Measurements from ENCODE around the gene MCM10.

The MCM10 gene

GRCh38 chr10:13247246-13247645 lies 85.9 kb downstream of the MCM10 start:
- no peak overlapping the region for H3K18ac ChIP-seq (ENCODE audit: low read length)
- no peaks in the 10 kb centered on the region for H3K79me2 ChIP-seq (ENCODE audit: control insufficient read depth, insufficient read depth, low read length, poor library complexity)
- H4K91ac ChIP-seq (ENCODE audit: low read depth, low read length) = no peak overlapping the region
- no peaks in the 10 kb centered on the region for H3K4me1 ChIP-seq (ENCODE audit: control insufficient read depth in 1 of 2, insufficient read depth in 2 of 2, low read length in 2 of 2)
- no peak overlapping the region for H2BK120ac ChIP-seq (ENCODE audit: insufficient read depth, low read length, poor library complexity)
- no peaks in the 10 kb centered on the region for H3K79me1 ChIP-seq (ENCODE audit: low read length)
- WGBS (ENCODE audit: extremely low coverage, insufficient coverage, insufficient read length) = no CpG with 5 or more reads among the region's 9 CpGs
- H3K9ac ChIP-seq (ENCODE audit: low read length) = no peak overlapping the region
- no peaks in the 10 kb centered on the region for H3K9me3 ChIP-seq (ENCODE audit: insufficient read depth, low read depth, low read length)
- no peak overlapping the region for H3K4ac ChIP-seq (ENCODE audit: low read depth, low read length)
- no peak overlapping the region for H3K4me2 ChIP-seq (ENCODE audit: low read length)
- no peak overlapping the region for H4K8ac ChIP-seq (ENCODE audit: low read depth, low read length)
- DNase-seq = no peak
- H3K27me3 ChIP-seq (ENCODE audit: insufficient read depth, low read length) = no peaks in the 10 kb centered on the region
- no peak overlapping the region for H3K4me3 ChIP-seq (ENCODE audit: low read depth, low read length)
- no peaks in the 10 kb centered on the region for H3K36me3 ChIP-seq (ENCODE audit: control insufficient read depth in 1 of 2, insufficient read depth in 2 of 2, low read length in 2 of 2)
- no peak overlapping the region for H2AK5ac ChIP-seq (ENCODE audit: low read length)
- no peak overlapping the region for H3K27ac ChIP-seq (ENCODE audit: low read depth, low read length)
- H3K23ac ChIP-seq (ENCODE audit: low read length) = no peak overlapping the region
- H2BK5ac ChIP-seq (ENCODE audit: low read depth, low read length, poor library complexity) = no peak overlapping the region
- no peak overlapping the region for H3K14ac ChIP-seq (ENCODE audit: low read length)
- no peak overlapping the region for H2BK12ac ChIP-seq (ENCODE audit: low read length)
- H4K12ac ChIP-seq (ENCODE audit: low read depth, low read length) = no peak overlapping the region
- no peak overlapping the region for H2AFZ ChIP-seq (ENCODE audit: insufficient read depth, low read length, poor library complexity)

GRCh38 chr10:13247784-13248183 lies 86.4 kb downstream of the MCM10 start:
- Histone ChIP-seq H3K18ac (ENCODE audit: low read length) (no peak overlapping the region), H3K4me3 (ENCODE audit: low read depth, low read length) (no peak overlapping the region)
- no CpG with 5 or more reads among the region's 4 CpGs for WGBS (ENCODE audit: extremely low coverage, insufficient coverage, insufficient read length)

GRCh38 chr10:13253726-13254125 lies 92.4 kb downstream of the MCM10 start:
- H3K4me1 ChIP-seq (ENCODE audit: control insufficient read depth in 1 of 2, insufficient read depth in 2 of 2, low read length in 2 of 2) = no peaks in the 10 kb centered on the region
- no peak overlapping the region for H2BK12ac ChIP-seq (ENCODE audit: low read length)
- no peak overlapping the region for H3K14ac ChIP-seq (ENCODE audit: low read length)
- no peak overlapping the region for H4K8ac ChIP-seq (ENCODE audit: low read depth, low read length)
- no peak overlapping the region for H3K4ac ChIP-seq (ENCODE audit: low read depth, low read length)
- no peak overlapping the region for H3K18ac ChIP-seq (ENCODE audit: low read length)
- no peak overlapping the region for H4K12ac ChIP-seq (ENCODE audit: low read depth, low read length)
- DNase-seq = no peak
- no peaks in the 10 kb centered on the region for H3K79me1 ChIP-seq (ENCODE audit: low read length)
- H3K4me2 ChIP-seq (ENCODE audit: low read length) = no peak overlapping the region
- no peak overlapping the region for H2BK120ac ChIP-seq (ENCODE audit: insufficient read depth, low read length, poor library complexity)
- no peak overlapping the region for H2AFZ ChIP-seq (ENCODE audit: insufficient read depth, low read length, poor library complexity)
- H3K23ac ChIP-seq (ENCODE audit: low read length) = no peak overlapping the region
- H3K9me3 ChIP-seq (ENCODE audit: insufficient read depth, low read depth, low read length) = no peaks in the 10 kb centered on the region
- no peak overlapping the region for H2BK5ac ChIP-seq (ENCODE audit: low read depth, low read length, poor library complexity)
- no peaks in the 10 kb centered on the region for H3K27me3 ChIP-seq (ENCODE audit: insufficient read depth, low read length)
- no peak overlapping the region for H4K91ac ChIP-seq (ENCODE audit: low read depth, low read length)
- no peak overlapping the region for H3K9ac ChIP-seq (ENCODE audit: low read length)
- no peak overlapping the region for H2AK5ac ChIP-seq (ENCODE audit: low read length)
- H3K79me2 ChIP-seq (ENCODE audit: control insufficient read depth, insufficient read depth, low read length, poor library complexity) = no peaks in the 10 kb centered on the region
- no peaks in the 10 kb centered on the region for H3K36me3 ChIP-seq (ENCODE audit: control insufficient read depth in 1 of 2, insufficient read depth in 2 of 2, low read length in 2 of 2)
- no peak overlapping the region for H3K27ac ChIP-seq (ENCODE audit: low read depth, low read length)
- no CpG with 5 or more reads among the region's 4 CpGs for WGBS (ENCODE audit: extremely low coverage, insufficient coverage, insufficient read length)
- H3K4me3 ChIP-seq (ENCODE audit: low read depth, low read length) = no peak overlapping the region

More at GRCh38 chr10:13247784-13248183, 86.4 kb downstream of the MCM10 start:
- Histone ChIP-seq H3K27ac (ENCODE audit: low read depth, low read length) (no peak overlapping the region), H4K91ac (ENCODE audit: low read depth, low read length) (no peak overlapping the region), H3K79me2 (ENCODE audit: control insufficient read depth, insufficient read depth, low read length, poor library complexity) (no peaks in the 10 kb centered on the region), H3K4ac (ENCODE audit: low read depth, low read length) (no peak overlapping the region), H2BK120ac (ENCODE audit: insufficient read depth, low read length, poor library complexity) (no peak overlapping the region), H3K14ac (ENCODE audit: low read length) (no peak overlapping the region), H3K9ac (ENCODE audit: low read length) (no peak overlapping the region), H3K27me3 (ENCODE audit: insufficient read depth, low read length) (no peaks in the 10 kb centered on the region), H2BK12ac (ENCODE audit: low read length) (no peak overlapping the region), H3K4me2 (ENCODE audit: low read length) (no peak overlapping the region), H3K4me1 (ENCODE audit: control insufficient read depth in 1 of 2, insufficient read depth in 2 of 2, low read length in 2 of 2) (no peaks in the 10 kb centered on the region), H3K79me1 (ENCODE audit: low read length) (no peaks in the 10 kb centered on the region), H3K9me3 (ENCODE audit: insufficient read depth, low read depth, low read length) (no peaks in the 10 kb centered on the region), H4K8ac (ENCODE audit: low read depth, low read length) (no peak overlapping the region), H3K36me3 (ENCODE audit: control insufficient read depth in 1 of 2, insufficient read depth in 2 of 2, low read length in 2 of 2) (no peaks in the 10 kb centered on the region), H3K23ac (ENCODE audit: low read length) (no peak overlapping the region), H2AFZ (ENCODE audit: insufficient read depth, low read length, poor library complexity) (no peak overlapping the region), H2BK5ac (ENCODE audit: low read depth, low read length, poor library complexity) (no peak overlapping the region), H2AK5ac (ENCODE audit: low read length) (no peak overlapping the region), H4K12ac (ENCODE audit: low read depth, low read length) (no peak overlapping the region)
- DNase-seq = no peak

GRCh38 chr10:13256627-13257026 lies 95.3 kb downstream of the MCM10 start:
- H3K27me3 ChIP-seq (ENCODE audit: insufficient read depth, low read length) = no peaks in the 10 kb centered on the region
- H3K4ac ChIP-seq (ENCODE audit: low read depth, low read length) = no peak overlapping the region
- no peak overlapping the region for H3K27ac ChIP-seq (ENCODE audit: low read depth, low read length)
- no peaks in the 10 kb centered on the region for H3K4me1 ChIP-seq (ENCODE audit: control insufficient read depth in 1 of 2, insufficient read depth in 2 of 2, low read length in 2 of 2)
- H4K91ac ChIP-seq (ENCODE audit: low read depth, low read length) = no peak overlapping the region
- no peak overlapping the region for H3K4me3 ChIP-seq (ENCODE audit: low read depth, low read length)
- H2BK12ac ChIP-seq (ENCODE audit: low read length) = no peak overlapping the region
- H4K8ac ChIP-seq (ENCODE audit: low read depth, low read length) = no peak overlapping the region
- no peak overlapping the region for H2AFZ ChIP-seq (ENCODE audit: insufficient read depth, low read length, poor library complexity)
- no CpG with 5 or more reads among the region's 2 CpGs for whole genome bisulfite sequencing (ENCODE audit: extremely low coverage, insufficient coverage, insufficient read length)
- no peak overlapping the region for H2BK5ac ChIP-seq (ENCODE audit: low read depth, low read length, poor library complexity)
- no peak overlapping the region for H3K4me2 ChIP-seq (ENCODE audit: low read length)
- no peak overlapping the region for H3K14ac ChIP-seq (ENCODE audit: low read length)
- H2AK5ac ChIP-seq (ENCODE audit: low read length) = no peak overlapping the region
- no peak for DNase-seq
- H4K12ac ChIP-seq (ENCODE audit: low read depth, low read length) = no peak overlapping the region
- no peaks in the 10 kb centered on the region for H3K9me3 ChIP-seq (ENCODE audit: insufficient read depth, low read depth, low read length)
- H3K23ac ChIP-seq (ENCODE audit: low read length) = no peak overlapping the region
- H3K18ac ChIP-seq (ENCODE audit: low read length) = no peak overlapping the region
- H3K79me1 ChIP-seq (ENCODE audit: low read length) = no peaks in the 10 kb centered on the region
- no peaks in the 10 kb centered on the region for H3K36me3 ChIP-seq (ENCODE audit: control insufficient read depth in 1 of 2, insufficient read depth in 2 of 2, low read length in 2 of 2)
- H3K79me2 ChIP-seq (ENCODE audit: control insufficient read depth, insufficient read depth, low read length, poor library complexity) = no peaks in the 10 kb centered on the region
- H3K9ac ChIP-seq (ENCODE audit: low read length) = no peak overlapping the region
- H2BK120ac ChIP-seq (ENCODE audit: insufficient read depth, low read length, poor library complexity) = no peak overlapping the region

Measured in trophoblast cell (in vitro differentiated cells and primary cell).